CD4-positive, alpha-beta memory T cell (primary cell): ENCODE results near the gene GPAM. TPM values are rescaled to one million over a fixed set of nuclear protein-coding genes. Genes with fewer than 3 reads are reported as not detected.

ENCODE experiments used
- CTCF ChIA-PET: fragments of 350-600 bp; sonication (Branson Sonifier 250); formaldehyde crosslinking; loops from one replicate; lab custom pipeline; 2021; ENCODE audit warnings: inconsistent platforms; ENCODE audit not compliant: partially characterized antibody; lab: Charles Lee
- POLR2A ChIA-PET: fragments of 350-600 bp; sonication (Branson Sonifier 250); formaldehyde crosslinking; loops from one replicate; lab custom pipeline; 2021; ENCODE audit not compliant: partially characterized antibody; lab: Charles Lee
- DNase-seq, 5 donors: peaks; one replicate each; pipeline versions ENCODE4 v3.0.0 to v3.0.0-alpha.2; 2020 to 2022; ENCODE audit warnings: mixed read lengths in 1 of 5
- H3K27ac ChIP-seq: one replicate; pipeline ENCODE4 v1.7.0; 2013; ENCODE audit warnings: low read depth, low read length
- H3K27me3 ChIP-seq: 2 replicates; pipeline ENCODE4 v1.7.0; 2013; ENCODE audit warnings: mild to moderate bottlenecking, low read length, moderate library complexity; ENCODE audit not compliant: insufficient read depth
- H3K36me3 ChIP-seq: 2 replicates; pipeline ENCODE4 v1.7.0; 2013; ENCODE audit warnings: mild to moderate bottlenecking, low read length, moderate library complexity; ENCODE audit not compliant: insufficient read depth
- H3K4me1 ChIP-seq: 2 replicates; pipeline ENCODE4 v1.7.0; 2013; ENCODE audit warnings: mild to moderate bottlenecking, low read length, moderate library complexity; ENCODE audit not compliant: insufficient read depth
- H3K4me3 ChIP-seq, 2 donors: one replicate each; pipeline ENCODE4 v1.7.0; 2013; ENCODE audit warnings: low read length in 2 of 2, mild to moderate bottlenecking in 1 of 2
- H3K9me3 ChIP-seq, 2 donors: one replicate each; pipeline ENCODE4 v1.7.0; 2013; ENCODE audit warnings: low read length in 2 of 2, control low read depth in 1 of 2; ENCODE audit not compliant: control insufficient read depth in 1 of 2
- H3K27ac Mint-ChIP-seq, 7 donors: one replicate each; pipeline ENCODE4 v1.8.0; 2020 to 2021; ENCODE audit warnings: mixed read lengths in 7 of 7, mild to moderate bottlenecking in 6 of 7, inconsistent platforms in 3 of 7, moderate library complexity in 3 of 7
- H3K27me3 Mint-ChIP-seq, 2 donors: one replicate each; pipeline ENCODE4 v1.8.0; 2020 to 2021; ENCODE audit warnings: mixed read lengths in 2 of 2
- H3K36me3 Mint-ChIP-seq, 2 donors: one replicate each; pipeline ENCODE4 v1.8.0; 2020 to 2021; ENCODE audit warnings: mixed read lengths in 2 of 2, inconsistent platforms in 1 of 2, mild to moderate bottlenecking in 1 of 2
- H3K4me1 Mint-ChIP-seq, 4 donors: one replicate each; pipeline ENCODE4 v1.8.0; 2020 to 2021; ENCODE audit warnings: mixed read lengths in 4 of 4, mild to moderate bottlenecking in 1 of 4
- H3K4me3 Mint-ChIP-seq, 8 donors: one replicate each; pipeline ENCODE4 v1.8.0; 2020 to 2021; ENCODE audit warnings: mixed read lengths in 8 of 8, mild to moderate bottlenecking in 7 of 8, moderate library complexity in 6 of 8, inconsistent platforms in 3 of 8
- H3K9me3 Mint-ChIP-seq, 8 donors: one replicate each; pipeline ENCODE4 v1.8.0; 2020 to 2021; ENCODE audit warnings: mixed read lengths in 8 of 8, mild to moderate bottlenecking in 5 of 8, inconsistent platforms in 3 of 8, moderate library complexity in 1 of 8
- intact Hi-C: fragments of 100-400 bp; cut with micrococcal nuclease; formaldehyde crosslinking; loops from one replicate; pipeline ENCODE4 v1.15.1; 2023
- polyA plus RNA-seq, 2 donors: library from polyadenylated mRNA; unstranded; fragments of 300-500 nt; fragmentation: Illumina TruSeq; gene quantifications; one replicate each; pipeline ENCODE4 v1.2.3, GENCODE V29; 2021
- total RNA-seq, 2 experiments: library from RNA; stranded (reverse); gene quantifications; one replicate each; pipeline ENCODE4 v1.2.3, GENCODE V29; 2021

The GPAM gene
- total and polyA plus RNA-seq, 4 experiments from 2014 or later: 1.9 to 8.8 (median 4.2) TPM

- Mint-ChIP-seq H3K4me3 (no peak overlapping the region), H3K27me3 (peaks cover 0 to 3% of the 10 kb centered on the region in 2 donors), H3K4me1 (no peaks in the 10 kb centered on the region), H3K27ac (no peak overlapping the region), H3K36me3 (peaks cover 0 to 7% of the 10 kb centered on the region in 2 donors), H3K9me3 (no peaks in the 10 kb centered on the region)
- H3K4me1 ChIP-seq: no peaks in the 10 kb centered on the region
- intact Hi-C loops: no loop called here
- H3K27me3 ChIP-seq: no peaks in the 10 kb centered on the region
- DNase-seq: no peak
- no peaks in the 10 kb centered on the region for H3K36me3 ChIP-seq
- ChIA-PET POLR2A (no interaction called here), CTCF (interaction anchor here (1.0 to 8.6 kb wide), 2 partner anchors 7 to 28 kb away, joined by 3 to 58 read pairs; no protein-coding TSS in a partner anchor)
- H3K27ac ChIP-seq: no peak overlapping the region
- H3K4me3 ChIP-seq: no peak overlapping the region
- no peaks in the 10 kb centered on the region for H3K9me3 ChIP-seq
Observed at GRCh38 chr10:112145263-112145662, 38.3 kb downstream of the GPAM start.

- Mint-ChIP-seq H3K4me1 (no peaks in the 10 kb centered on the region), H3K27ac (peak overlapping the region in 1 of 7 donors; percentile 4), H3K36me3 (no peaks in the 10 kb centered on the region), H3K4me3 (no peak overlapping the region), H3K9me3 (no peaks in the 10 kb centered on the region), H3K27me3 (peaks cover 0 to 4% of the 10 kb centered on the region in 2 donors)
- CTCF ChIA-PET: no interaction called here
- H3K27ac ChIP-seq: no peak overlapping the region
- no peak overlapping the region for H3K4me3 ChIP-seq
- no peaks in the 10 kb centered on the region for H3K27me3 ChIP-seq
- intact Hi-C loops: no loop called here
- no peaks in the 10 kb centered on the region for H3K9me3 ChIP-seq
- POLR2A ChIA-PET: no interaction called here
- no peaks in the 10 kb centered on the region for H3K4me1 ChIP-seq
- H3K36me3 ChIP-seq: no peaks in the 10 kb centered on the region
- DNase-seq: no peak
Observed at GRCh38 chr10:112143420-112143819, 40.1 kb downstream of the GPAM start.

GRCh38 chr10:112141292-112141691 lies 42.3 kb downstream of the GPAM start:
- Mint-ChIP-seq H3K27ac (no peak overlapping the region), H3K9me3 (no peaks in the 10 kb centered on the region), H3K4me3 (no peak overlapping the region), H3K4me1 (no peaks in the 10 kb centered on the region), H3K36me3 (no peaks in the 10 kb centered on the region), H3K27me3 (peaks cover 0 to 5% of the 10 kb centered on the region in 2 donors)
- no peaks in the 10 kb centered on the region for H3K4me1 ChIP-seq
- CTCF ChIA-PET: interaction anchor here (1.0 to 9.1 kb wide), 3 partner anchors 11 to 20 kb away, joined by 4 to 161 read pairs (median 5); no protein-coding TSS in a partner anchor
- no peak for DNase-seq
- POLR2A ChIA-PET: interaction anchor here (0.5 kb wide), 1 partner anchor 238 kb away, joined by 3 read pairs; no protein-coding TSS in a partner anchor
- H3K36me3 ChIP-seq: no peaks in the 10 kb centered on the region
- H3K9me3 ChIP-seq: no peaks in the 10 kb centered on the region
- no peaks in the 10 kb centered on the region for H3K27me3 ChIP-seq
- no peak overlapping the region for H3K27ac ChIP-seq
- H3K4me3 ChIP-seq: no peak overlapping the region
- intact Hi-C loops: no loop called here

GRCh38 chr10:112140110-112140970 lies 43.2 kb downstream of the GPAM start:
- Mint-ChIP-seq H3K27ac (no peak overlapping the region), H3K27me3 (peaks cover 0 to 5% of the 10 kb centered on the region in 2 donors), H3K4me3 (no peak overlapping the region), H3K36me3 (no peaks in the 10 kb centered on the region), H3K4me1 (no peaks in the 10 kb centered on the region), H3K9me3 (no peaks in the 10 kb centered on the region)
- Histone ChIP-seq H3K4me1 (no peaks in the 10 kb centered on the region), H3K36me3 (no peaks in the 10 kb centered on the region), H3K27ac (no peak overlapping the region), H3K27me3 (no peaks in the 10 kb centered on the region), H3K9me3 (no peaks in the 10 kb centered on the region), H3K4me3 (no peak overlapping the region)
- ChIA-PET CTCF (interaction anchor here (0.9 to 9.1 kb wide), 4 partner anchors 9 to 36 kb away, joined by 3 to 161 read pairs (median 31); no protein-coding TSS in a partner anchor), POLR2A (interaction anchor here (0.5 kb wide), 1 partner anchor 239 kb away, joined by 3 read pairs; no protein-coding TSS in a partner anchor)
- intact Hi-C loops: no loop called here
- DNase-seq: peak; percentile 47 to 76 (median 51)

- Histone ChIP-seq H3K27me3 (no peaks in the 10 kb centered on the region), H3K4me3 (no peak overlapping the region), H3K27ac (no peak overlapping the region), H3K36me3 (no peaks in the 10 kb centered on the region), H3K9me3 (no peaks in the 10 kb centered on the region), H3K4me1 (no peaks in the 10 kb centered on the region)
- H3K36me3 Mint-ChIP-seq: no peaks in the 10 kb centered on the region
- CTCF ChIA-PET: interaction anchor here (1.2 to 9.1 kb wide), 9 partner anchors 10 to 333 kb away, joined by 3 to 161 read pairs (median 6); partner anchors contain the start of gene GPAM
- peaks cover 0 to 5% of the 10 kb centered on the region in 2 donors for H3K27me3 Mint-ChIP-seq
- intact Hi-C loops: loop anchor here (5.0 kb wide), 1 partner anchor 1832 kb away; no protein-coding TSS in a partner anchor
- POLR2A ChIA-PET: no interaction called here
- no peaks in the 10 kb centered on the region for H3K4me1 Mint-ChIP-seq
- DNase-seq: no peak
- H3K9me3 Mint-ChIP-seq: no peaks in the 10 kb centered on the region
- H3K4me3 Mint-ChIP-seq: no peak overlapping the region
- H3K27ac Mint-ChIP-seq: no peak overlapping the region
Observed at GRCh38 chr10:112139176-112139575, 44.4 kb downstream of the GPAM start.

GRCh38 chr10:112137154-112137987 lies 46.2 kb downstream of the GPAM start:
- H3K4me3 Mint-ChIP-seq: no peak overlapping the region
- Histone ChIP-seq H3K27ac (no peak overlapping the region), H3K4me1 (no peaks in the 10 kb centered on the region), H3K4me3 (no peak overlapping the region), H3K27me3 (no peaks in the 10 kb centered on the region), H3K9me3 (no peaks in the 10 kb centered on the region), H3K36me3 (no peaks in the 10 kb centered on the region)
- no peaks in the 10 kb centered on the region for H3K36me3 Mint-ChIP-seq
- CTCF ChIA-PET: interaction anchor here (0.6 to 9.1 kb wide), 30 partner anchors 12 to 1831 kb away, joined by 3 to 161 read pairs (median 4); partner anchors contain the start of gene ADRA2A
- peaks cover 0 to 2% of the 10 kb centered on the region in 2 donors for H3K27me3 Mint-ChIP-seq
- no peaks in the 10 kb centered on the region for H3K4me1 Mint-ChIP-seq
- intact Hi-C loops: loop anchor here (1.0 to 5.0 kb wide), 3 partner anchors 1527 to 1830 kb away; no protein-coding TSS in a partner anchor
- POLR2A ChIA-PET: no interaction called here
- DNase-seq: peak; percentile 41 to 59 (median 42)
- H3K9me3 Mint-ChIP-seq: no peaks in the 10 kb centered on the region
- H3K27ac Mint-ChIP-seq: no peak overlapping the region
